Right hindlimb (tissue), 1 donor: ENCODE results near the gene COQ7.
A peak's percentile ranks its signal among the peaks of the same experiment; 100 is the strongest.

Experiments used
- DNase-seq: peaks from one replicate; pipeline ENCODE4 v3.0.0-alpha.2; 2018

Gene COQ7

DNA sequence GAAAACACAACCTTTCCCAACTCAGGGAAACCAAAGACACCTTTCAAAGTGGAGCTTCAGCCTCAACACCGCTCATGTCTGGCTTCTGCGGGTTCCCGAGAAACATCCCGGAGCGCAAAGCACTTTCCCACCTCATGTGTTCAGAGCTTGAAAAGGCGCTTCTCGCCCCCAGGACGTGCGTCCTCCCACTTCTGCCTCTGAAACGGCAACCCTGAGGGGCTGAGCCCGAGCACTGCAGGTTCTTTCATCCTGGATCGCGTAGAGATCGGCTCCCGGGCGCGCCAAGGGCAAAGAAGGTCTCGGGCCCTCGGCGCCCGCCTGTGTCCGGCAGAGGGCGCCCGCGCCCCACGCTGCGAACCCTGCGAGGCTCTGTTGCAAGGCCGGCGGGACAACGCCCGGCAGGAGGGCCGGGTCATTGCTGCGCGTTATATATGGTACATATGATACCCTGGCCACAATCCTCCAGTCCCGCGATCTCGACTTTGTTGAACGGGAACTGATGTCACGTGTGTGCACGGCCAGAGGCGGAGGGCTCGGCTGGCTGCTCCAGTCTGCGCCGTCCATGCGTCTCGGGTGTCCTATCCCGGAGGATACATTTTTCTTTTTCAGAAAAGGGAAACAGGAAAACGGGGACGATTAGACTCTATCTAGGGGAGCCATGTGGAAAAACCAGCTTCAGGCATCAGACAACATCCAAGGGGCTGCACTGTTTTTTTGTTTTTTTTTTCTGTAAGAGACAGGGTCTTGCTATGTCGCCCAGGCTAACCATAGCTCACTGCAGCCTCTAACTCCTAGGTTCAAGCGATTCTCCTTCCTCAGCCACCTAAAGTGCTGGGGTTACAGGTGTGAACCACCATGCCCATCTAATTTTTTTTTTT, 19.1 kb downstream of the COQ7 start:
- peak; percentile 95 for DNase-seq

DNA sequence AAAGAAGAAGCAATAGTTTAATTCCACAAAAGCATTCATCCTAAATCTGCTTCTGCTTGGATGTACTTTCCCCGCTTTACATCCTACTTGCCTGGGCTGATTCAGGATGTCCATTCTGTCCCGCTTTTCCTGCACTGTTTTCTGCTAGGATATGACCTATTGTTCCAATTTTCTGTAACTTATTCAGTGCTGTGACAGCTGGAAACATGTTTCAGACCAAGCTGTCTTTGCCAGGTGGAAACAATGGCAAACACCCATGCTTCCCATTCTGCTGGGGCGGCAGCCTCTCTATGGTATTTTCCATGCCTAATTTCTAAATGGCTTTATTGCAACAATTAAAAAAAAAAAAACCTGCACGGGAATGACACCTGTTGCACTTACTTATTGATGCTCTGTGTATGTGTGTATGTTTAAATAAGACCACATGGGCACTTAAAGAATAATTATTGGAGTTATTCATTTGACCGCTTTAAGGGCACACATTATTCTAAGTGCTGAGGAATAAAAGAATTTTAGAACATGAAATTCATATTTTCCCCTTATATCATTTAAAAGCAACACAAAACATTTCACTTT, 21.0 kb downstream of the COQ7 start:
- DNase-seq: no peak

DNA sequence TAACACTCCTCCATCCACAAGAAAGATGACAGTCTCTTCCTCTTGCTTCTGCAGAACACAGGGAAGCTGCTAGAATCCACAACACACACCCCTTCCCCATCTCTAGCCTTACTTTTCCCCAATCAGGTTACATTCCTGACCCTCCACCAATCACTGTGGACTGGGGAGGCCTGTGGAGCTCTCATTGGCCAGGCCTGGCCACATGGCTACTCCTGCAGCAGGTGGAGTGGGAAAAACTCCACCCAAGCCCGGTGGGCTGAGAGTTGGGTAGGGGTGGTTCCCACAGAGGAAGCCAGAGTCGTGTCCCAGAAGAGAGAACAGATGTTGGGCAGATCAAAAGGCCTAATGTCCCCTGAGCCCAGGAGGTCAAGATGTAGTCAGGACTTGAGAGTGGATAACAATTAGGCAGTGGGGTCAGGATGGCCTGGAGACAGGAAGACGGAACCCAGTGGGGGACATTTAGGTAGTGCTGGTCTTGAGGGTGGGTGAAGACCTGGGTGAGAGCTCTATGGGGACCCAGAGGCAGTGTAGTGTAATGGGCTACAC, 22.1 kb downstream of the COQ7 start:
- no peak for DNase-seq

DNA sequence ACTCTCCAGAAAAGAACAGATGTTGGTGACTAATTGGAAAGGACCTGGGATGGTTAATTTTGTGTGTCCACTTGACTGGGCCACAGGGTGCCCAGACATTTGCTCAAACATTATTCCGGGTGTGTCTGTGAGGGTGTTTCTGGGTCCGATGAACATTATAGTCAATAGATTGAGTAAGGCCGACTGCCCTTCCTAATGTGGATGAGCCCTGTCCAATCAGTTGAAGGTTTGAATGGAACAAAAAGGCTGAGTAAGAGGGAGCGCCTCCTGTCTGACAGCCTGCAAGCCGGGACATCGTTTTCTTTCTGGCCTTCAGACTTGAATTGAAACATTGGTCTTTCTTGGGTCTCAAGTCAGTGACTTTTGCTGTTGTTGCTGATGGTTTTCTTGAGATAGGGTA, 23.5 kb downstream of the COQ7 start:
- DNase-seq: no peak

DNA sequence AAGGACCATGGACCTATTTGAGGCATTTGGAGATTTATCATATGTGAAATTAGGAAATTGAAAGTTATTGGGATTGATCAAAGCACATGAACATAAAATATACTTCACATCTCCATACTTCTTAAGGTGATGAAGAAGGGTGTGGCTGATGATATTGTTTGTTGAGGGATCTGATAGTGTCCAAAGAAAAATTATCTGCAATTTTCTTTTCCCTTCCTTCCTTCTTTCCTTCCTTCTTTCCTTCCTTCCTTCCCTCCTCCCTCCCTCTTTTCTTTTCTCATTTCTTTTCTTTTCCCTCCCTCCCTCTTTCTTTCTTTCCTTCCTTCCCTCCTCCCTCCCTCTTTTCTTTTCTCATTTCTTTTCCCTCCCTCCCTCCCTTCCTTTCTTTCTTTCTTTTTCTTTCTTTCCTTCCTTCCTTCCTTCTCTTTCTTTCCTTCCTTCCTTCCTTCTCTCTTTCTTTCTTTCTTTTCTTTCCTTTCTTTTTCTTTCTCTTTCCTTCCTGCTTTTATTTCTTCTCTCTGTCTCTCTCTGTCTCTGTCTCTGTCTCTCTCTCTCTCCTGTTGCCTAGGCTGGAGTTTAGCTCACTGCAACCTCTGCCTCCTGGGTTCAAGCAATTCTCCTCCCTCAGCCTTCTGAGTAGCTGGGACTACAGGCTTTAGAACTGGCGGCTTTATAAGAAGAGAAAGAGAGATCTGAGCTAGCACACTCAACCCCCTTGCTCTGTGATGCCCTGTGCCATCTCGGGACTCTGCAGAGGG, 25.4 kb downstream of the COQ7 start:
- no peak for DNase-seq

DNA sequence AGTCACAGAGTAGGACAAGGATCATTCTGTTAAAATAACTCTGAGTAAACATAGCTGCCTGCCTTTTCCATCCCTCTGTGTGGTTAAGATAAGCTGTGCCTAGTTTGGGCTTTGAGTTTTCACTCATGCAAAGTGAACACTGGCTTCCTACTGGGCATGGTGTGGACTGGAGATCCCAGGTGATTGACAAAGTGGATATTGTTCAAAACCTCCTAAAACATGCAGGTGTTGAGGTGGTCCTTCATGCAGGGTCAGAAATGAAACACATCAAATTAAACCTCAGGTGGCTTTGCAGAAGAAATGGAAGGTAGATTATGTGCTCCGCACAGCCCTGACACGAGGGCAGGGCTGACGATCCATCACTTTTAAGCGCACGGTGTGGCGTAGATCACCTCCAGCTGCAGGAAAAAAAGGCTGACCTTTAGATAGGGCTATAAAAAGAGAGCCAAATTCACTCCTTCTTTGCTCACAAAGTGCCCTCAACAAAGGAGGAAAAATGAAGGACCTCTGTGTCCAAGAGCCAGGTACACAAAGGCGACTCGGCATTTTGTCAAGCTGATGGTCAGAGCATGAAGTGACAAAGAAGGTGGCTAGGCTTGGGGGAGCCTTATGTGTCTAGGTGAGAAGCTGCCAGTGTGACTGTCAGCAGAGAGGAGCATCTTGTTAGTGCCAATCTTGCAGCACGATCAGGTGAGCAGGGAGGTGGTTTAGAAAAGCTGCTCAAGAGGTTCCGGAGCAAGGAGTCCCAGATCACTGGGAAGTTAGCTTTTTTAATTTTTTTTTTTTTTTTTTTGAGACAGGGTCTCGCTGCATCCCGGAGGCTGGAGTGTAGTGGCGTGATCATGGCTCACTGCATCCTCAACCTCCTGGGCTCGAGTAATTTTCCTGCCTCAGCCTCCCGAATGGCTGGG, 26.5 kb downstream of the COQ7 start:
- no peak for DNase-seq

DNA sequence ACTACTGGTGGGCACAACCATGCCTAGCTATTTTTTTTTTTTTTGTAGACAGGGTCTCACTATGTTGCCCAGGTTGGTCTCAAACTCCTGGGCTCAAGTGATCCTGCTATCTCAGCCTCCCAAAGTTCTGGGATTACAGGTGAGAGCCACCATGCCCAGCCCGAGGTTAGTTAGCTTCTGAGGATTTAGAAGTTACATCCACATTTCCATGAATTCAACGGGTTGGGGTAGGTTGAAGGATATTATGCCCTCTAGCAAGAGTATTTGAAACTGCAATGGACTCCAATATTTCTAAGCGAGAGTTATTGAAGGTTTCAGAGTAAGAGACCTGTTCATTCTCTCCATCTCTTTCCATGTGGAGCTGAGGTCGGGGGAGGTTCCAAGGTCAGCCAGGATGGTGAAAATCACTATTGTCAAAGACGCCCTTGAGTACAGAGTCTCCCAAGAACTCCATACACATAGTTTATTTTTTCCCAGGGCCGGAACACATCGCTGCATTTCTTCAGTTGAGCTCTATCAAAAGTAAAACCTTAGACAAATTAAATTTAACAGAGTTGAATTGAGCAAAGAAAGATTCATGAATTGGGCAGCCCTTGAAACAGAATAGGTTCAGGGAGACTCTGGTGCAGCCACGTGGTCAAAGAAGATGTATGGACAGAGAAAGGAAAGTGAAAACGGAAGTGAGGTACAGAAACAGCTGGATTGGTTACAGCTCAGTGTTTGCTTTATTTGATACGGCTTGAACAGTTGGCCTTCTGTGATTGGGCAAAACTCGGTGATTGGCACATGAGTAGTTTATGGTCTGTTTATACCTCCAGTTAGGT, 27.3 kb downstream of the COQ7 start:
- DNase-seq: no peak

DNA sequence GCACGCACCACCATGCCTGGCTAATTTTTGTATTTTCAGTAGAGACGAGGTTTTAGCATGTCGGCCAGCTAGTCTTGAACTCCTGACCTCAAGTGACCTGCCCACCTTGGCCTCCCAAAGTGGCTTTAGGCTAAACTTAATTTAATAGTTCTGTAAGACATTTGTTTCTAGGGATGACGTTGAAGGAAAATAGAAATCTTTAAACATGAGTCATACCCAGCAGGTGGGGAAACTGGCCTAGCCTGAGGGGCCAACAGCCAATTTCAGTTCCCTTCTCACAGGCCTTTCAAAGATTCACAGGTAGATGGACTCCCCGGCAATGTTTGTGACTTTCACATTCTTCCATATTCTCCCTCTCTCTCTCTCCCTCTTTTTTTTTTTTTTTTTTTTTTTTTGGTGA, 28.2 kb downstream of the COQ7 start:
- DNase-seq: no peak

DNA sequence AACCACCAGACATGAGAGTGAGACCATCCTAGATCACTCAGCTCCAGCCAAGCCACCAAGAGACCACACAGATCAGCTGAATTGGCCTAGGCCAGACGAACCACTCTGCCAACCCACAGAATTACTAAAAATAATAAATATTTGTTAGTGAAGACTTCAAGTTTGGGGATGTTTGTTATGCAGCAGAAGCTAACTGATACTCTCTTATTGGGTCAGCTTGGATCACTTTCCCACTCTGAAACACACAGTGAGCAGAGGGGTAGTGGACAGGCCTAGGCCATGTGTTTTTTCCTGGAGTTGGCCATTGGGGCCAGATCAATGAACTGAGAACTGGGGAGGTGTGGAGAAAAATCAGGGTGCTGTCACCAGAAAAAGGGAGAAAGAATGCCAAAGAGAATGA, 30.8 kb downstream of the COQ7 start:
- no peak for DNase-seq

DNA sequence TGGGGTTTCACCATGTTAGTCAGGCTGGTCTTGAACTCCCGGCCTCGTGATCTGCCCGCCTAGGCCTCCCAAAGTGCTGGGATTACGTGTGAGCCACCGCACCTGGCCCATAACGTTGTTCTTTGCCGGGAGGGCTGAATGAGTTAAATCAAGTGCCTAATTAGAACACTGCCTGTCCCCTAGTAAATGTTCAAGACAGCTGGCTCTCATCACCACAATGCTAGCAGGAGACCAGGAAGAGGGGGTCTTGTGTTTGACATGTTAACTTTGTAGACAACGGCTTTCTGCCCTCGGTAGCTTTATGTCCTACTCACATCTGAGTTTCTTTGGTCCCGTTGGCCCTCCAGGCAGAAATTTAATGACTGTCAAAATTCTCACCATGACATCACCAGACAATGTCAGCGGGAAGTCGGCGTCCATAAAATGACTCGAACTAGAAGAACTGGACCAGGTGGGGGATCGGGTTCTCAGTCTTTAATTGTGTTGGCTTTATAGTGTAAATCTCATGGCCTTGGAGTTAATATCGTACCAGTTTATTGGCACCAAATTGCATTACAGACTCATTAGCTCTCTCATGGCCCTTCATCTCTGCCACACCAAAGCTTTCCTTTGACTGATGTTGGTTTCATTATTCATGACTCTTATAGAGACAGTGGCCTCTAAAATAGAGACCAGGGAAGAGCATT, 34.9 kb downstream of the COQ7 start:
- no peak for DNase-seq

DNA sequence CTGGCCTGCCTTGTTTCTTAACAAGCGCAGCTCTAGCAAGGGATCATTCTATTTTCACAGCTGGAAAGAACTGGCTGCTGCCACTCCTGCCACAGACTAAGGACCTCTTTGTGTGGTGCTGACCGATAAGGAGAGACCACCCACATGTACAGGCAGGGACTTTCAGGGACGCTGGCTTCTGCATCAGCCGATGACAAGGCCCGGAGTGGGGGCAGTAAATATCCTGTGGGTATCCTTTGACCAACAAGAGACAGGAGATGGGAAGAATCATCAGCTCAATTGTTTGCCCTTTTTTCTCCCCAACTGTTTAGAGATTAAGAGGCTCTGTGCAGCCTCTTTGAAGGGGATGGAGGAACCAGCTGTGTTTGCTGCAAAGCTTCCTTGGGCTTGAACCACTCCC, 37.2 kb downstream of the COQ7 start:
- no peak for DNase-seq

DNA sequence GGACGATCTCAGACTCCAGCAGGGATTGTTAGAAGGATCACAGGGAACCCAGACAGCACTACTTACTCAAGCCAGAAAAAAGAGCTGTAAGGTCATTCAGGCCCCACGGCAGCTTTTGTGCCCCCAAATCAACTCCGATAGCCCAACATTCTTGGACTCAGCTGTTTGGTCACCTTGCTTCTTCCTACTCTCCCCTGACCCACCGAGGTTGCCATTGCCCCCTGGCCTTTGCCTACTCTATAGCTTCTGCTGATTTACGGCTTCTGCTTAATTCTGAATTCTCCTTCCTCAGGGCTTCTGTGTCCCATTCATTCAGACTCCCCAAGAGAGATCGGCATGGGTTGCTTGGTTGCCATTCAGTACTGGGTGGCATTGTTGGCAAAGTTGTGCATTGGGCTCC, 37.7 kb downstream of the COQ7 start:
- DNase-seq: no peak

DNA sequence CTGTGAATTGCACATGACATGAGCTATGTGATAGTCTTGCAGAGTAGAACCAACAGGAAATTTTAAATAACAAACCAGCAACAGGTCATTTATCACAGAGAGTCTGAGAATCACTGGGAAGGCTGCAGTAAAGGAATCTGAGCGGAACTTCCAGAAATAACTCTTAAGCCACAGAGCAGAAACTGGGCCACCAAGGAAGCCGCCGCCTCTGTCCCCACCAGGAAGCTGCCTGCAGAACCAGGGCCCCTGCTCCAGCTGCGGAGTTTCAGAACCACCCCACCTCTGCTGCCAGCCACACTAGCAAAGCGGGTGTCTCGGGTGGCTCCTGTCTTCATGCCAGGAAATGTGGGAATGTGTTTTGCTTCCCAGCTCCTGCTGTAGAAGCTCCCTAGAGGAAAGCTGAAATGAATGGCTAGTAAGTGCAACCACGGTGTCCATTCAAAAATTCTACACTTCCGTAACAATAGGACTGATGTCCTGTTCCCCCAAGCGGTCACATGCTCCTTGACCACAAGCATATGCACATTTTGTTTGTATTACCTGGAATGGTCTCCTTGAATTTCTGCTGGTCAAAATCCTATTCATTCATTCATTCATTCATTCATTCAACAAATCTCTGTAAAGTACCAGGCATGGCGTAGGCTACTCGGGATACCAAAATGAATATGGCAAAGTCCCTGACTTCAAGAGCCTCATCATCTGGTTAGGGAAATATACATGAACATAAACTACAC, 38.6 kb downstream of the COQ7 start:
- DNase-seq: no peak

DNA sequence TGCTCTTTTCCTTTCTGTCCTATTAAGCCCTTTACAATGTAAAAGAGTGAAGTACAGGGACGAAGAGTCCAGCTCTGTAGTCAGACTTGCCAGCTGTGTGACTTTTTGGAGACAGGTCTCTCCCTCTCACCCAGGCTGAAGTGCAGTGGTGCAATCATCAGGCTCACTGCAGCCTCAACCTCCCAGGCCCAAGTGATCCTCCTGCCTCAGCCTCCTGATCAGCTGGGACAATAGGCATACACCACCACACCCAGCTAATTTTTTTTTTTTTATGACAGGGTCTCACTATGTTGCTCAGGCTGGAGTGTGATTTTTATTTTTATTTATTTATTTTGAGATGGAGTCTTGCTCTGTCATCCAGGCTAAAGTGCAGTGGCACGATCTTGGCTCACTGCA, 39.2 kb downstream of the COQ7 start:
- no peak for DNase-seq

DNA sequence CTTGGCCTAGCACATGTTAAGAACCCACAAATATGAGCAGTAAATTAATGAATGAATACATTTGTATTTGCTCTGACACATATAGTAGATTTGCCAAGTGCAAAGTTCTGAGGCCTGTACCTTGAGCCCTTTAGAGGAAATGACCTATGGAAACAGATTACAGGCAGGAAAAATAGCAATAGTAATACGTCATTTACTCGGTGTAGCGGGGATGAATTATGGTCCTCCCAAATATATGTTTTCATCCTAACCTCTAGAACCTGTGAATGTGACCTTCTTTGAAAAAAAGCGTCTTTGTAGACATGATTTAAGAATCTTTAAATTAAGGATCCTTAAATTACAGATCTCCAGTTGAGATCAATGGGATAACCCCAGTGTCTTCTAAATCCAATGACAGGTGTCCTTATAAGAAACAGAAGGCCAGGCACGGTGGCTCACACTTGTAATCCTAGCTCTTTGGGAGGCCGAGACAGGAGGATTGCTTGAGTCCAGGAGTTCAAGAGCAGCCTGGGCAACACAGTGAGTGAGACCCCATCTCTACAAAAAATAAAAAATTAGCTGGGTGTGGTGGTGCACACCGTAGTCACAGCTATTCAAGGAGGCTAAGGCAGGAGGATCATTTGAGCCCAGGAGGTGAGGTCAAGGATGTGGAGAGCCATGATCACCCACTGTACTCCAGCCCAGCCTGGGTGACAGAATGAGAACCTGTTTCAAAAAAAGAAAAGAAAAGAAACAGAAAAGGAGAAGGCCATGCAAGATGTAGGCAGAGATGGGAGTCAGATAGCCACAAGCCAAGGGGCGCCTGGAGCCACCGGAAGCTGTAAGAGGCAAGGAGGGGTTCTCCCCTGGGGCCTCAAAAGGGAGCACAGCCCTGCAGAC, 41.2 kb downstream of the COQ7 start:
- no peak for DNase-seq

DNA sequence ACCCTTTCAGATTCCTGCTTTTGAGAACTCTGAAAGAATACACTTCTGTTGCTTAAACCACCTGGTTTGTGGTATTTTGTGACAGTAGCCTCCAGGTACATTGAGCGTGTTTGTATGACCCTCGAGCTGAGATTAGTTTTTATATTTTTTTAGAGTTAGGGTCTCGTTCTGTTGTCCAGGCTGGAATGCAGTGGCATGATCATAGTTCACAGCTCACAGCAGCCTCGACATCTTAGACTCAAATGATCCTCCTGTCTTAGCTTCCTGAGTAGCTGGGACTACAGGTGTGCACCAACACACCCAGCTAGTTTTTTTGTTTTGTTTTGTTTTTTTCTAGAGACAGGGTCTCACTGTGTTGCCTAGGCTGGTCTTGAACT, 41.9 kb downstream of the COQ7 start:
- DNase-seq: no peak

DNA sequence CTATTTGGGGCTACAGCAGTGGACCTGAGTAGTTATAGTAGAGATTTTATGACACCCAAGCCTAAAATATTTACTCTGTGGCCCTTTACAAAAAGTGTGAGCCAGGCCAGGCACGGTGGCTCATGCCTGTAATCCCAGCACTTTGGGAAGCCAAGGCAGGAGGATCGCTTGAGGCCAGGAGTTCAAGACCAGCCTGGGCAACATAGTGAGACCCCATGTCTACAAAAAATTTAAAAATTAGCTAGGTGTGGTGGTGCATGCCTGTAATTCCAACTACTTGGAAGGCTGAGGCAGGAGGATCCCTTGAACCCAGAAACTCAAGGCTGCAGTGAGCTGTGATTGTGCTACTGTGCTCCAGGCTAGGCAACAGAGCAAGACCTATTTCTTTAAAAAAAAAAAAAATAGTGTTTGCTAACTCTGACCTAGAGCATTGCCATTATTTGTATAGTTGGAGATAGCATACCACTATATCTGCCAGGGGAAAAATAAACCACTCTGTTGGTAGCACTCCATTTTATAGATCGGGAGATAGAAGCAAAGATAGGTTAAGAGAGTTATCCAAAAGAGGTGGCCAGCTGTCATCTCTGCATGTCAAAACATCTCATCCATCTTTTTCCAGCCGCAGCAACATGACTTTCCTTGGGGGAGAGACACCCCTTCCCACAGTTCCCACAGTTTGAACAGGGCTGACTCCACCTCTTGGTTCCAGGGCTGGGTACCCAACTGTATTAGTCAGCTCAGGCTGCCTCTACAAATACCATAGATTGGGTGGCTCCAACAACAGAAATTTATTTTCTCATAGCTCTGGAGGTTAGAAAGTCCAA, 43.3 kb downstream of the COQ7 start:
- no peak for DNase-seq

DNA sequence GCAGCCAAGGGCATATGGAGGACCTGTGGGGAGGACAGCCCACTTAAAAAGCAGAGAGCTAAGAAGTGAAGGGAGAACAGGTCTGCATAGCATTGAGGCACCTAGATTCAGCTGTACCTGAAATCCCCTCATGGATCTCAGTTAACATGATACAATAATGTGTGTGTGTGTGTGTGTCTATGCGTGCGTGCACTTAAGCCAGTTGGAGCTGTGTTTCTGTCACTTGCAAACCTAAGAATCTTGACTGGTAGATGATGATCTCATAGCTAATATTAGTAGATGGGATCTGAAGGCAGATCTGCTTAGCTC, 44.6 kb downstream of the COQ7 start:
- DNase-seq: no peak
